PC-3 (cell line): Measurements from ENCODE around the gene DIS3L2.

ENCODE experiments used
- EZH2phosphoT487 ChIP-seq: fragments of 300-600 bp; sonication (generic); IDR thresholded peaks from 2 replicates; pipeline ENCODE4 v1.6.1; 2018; ENCODE audit warnings: mild to moderate bottlenecking, antibody characterized with exemption, low read length, borderline replicate concordance
- TF ChIP-seq, protein P1 (sequence below): fragments of 300-600 bp; sonication (generic); conservative IDR thresholded peaks from 2 replicates; pipeline ENCODE4 v1.5.1; 2017; ENCODE audit warnings: antibody characterized with exemption, low read depth, mild to moderate bottlenecking, low read length

DNA sequence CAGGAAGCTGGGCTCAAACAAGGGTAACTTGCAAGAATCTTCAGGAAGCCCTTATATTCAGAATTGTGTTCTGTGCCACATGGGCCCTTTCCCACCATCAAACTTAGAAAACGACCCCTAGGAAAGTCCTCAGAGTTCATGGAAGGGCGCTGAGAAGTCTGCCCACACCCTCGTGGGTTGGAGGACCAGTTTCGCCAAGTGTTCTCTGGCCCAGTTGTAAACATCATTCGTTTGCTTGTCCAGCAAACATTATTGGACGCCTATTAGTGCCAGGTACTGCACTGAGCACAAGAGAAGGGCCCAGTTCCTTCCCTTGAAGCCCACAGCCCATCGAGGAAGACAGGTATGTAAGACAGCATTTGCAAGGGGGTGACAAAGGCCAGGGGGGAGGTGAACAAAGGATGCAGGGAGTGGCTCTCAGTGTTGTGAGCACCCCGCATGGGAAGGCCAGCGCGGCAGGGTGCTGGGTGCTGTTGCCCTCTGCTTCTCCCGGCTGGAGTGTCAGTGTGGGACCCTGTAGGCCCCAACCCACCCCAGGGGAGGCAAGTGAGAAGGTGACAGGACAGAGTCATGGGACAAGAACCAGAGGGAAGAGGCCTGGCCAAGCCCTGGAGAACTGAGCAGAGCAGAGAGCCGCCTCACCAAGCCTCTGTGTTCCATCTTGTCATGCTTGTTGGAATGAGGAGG is 356.8 kb downstream of the DIS3L2 start:
- TF ChIP-seq, protein P1, sequence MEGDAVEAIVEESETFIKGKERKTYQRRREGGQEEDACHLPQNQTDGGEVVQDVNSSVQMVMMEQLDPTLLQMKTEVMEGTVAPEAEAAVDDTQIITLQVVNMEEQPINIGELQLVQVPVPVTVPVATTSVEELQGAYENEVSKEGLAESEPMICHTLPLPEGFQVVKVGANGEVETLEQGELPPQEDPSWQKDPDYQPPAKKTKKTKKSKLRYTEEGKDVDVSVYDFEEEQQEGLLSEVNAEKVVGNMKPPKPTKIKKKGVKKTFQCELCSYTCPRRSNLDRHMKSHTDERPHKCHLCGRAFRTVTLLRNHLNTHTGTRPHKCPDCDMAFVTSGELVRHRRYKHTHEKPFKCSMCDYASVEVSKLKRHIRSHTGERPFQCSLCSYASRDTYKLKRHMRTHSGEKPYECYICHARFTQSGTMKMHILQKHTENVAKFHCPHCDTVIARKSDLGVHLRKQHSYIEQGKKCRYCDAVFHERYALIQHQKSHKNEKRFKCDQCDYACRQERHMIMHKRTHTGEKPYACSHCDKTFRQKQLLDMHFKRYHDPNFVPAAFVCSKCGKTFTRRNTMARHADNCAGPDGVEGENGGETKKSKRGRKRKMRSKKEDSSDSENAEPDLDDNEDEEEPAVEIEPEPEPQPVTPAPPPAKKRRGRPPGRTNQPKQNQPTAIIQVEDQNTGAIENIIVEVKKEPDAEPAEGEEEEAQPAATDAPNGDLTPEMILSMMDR = no peak
- TF ChIP-seq EZH2phosphoT487 = no peak
